Thoracic aorta (tissue), 2 donors: ENCODE measurements around the gene HADHA. TPM values are rescaled to one million over a fixed set of nuclear protein-coding genes. Genes with fewer than 3 reads are reported as not detected.

Source experiments
- ATAC-seq: fragments of 150-250 bp; one replicate; pipeline ENCODE4 v1.8.0; 2017; ENCODE audit warnings: low read depth; ENCODE audit not compliant: insufficient number of reproducible peaks, low FRiP score
- DNase-seq: peaks from one replicate; pipeline ENCODE4 v3.0.0-alpha.2; 2020; ENCODE audit warnings: low spot score
- H3K27ac ChIP-seq, 2 donors: fragments of 200-600 bp; sonication (generic); 1 replicate in 1 of 2; 2 replicates in 1 of 2; pipeline ENCODE4 v1.5.1; 2016; ENCODE audit warnings: mild to moderate bottlenecking in 2 of 2, moderate library complexity in 2 of 2
- H3K27me3 ChIP-seq: fragments of 200-600 bp; sonication (generic); replicated peaks from 2 replicates; pipeline ENCODE4 v1.6.0; 2016; ENCODE audit warnings: mild to moderate bottlenecking; ENCODE audit not compliant: insufficient read depth
- H3K36me3 ChIP-seq: fragments of 200-600 bp; sonication (generic); one replicate; pipeline ENCODE4 v1.5.1; 2016
- H3K4me1 ChIP-seq, 2 donors: fragments of 200-600 bp; sonication (generic); 1 replicate in 1 of 2; 2 replicates in 1 of 2; pipeline versions ENCODE4 v1.5.1 to v1.6.0; 2016; ENCODE audit warnings: low read depth in 2 of 2, mild to moderate bottlenecking in 1 of 2; ENCODE audit not compliant: control insufficient read depth in 1 of 2
- H3K4me3 ChIP-seq: fragments of 200-600 bp; sonication (generic); 2 replicates; pipeline ENCODE4 v1.5.1; 2016; ENCODE audit warnings: mild to moderate bottlenecking
- H3K9me3 ChIP-seq: fragments of 200-600 bp; sonication (generic); 2 replicates; pipeline ENCODE4 v1.5.1; 2016
- total RNA-seq, 2 donors: library from RNA; depleted of rRNA; stranded (reverse); fragments of >200 nt; gene quantifications; one replicate each; pipeline versions ENCODE4 v1.1.0 to v1.2.3, GENCODE V29; 2016
- TF ChIP-seq, protein P1 (sequence below): fragments of 200-600 bp; sonication (generic); IDR thresholded peaks from one replicate; pipeline ENCODE4 v1.5.1; 2019; ENCODE audit warnings: antibody characterized with exemption

HADHA gene
- total RNA-seq, 2 donors from 2014 or later, result 85.6 to 88.6 TPM

DNA sequence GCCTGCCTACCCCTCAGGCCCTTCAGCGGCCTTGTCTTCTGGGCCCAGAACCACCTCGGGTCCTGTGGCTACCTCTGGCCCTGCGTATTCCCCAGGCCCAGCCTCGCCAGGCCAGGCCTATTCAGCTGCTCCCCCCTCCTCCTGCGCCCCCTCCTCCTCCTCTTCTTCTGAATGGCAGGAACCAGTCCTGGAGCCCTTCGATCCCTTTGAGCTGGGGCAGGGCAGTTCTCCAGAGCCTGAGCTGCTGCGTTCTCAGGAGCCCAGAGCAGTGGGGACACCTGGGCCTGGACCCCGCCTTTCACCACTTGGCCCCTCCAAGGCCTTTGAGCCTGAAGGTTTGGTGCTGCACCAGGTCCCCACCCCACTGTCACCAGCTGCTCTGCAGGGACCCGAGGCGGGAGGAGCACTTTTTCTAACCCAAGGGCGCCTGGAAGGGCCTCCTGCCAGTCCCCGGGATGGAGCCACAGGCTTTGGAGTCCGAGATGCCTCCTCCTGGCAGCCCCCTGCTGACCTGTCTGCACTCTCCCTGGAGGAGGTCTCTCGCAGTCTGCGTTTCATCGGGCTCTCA is 56.8 kb downstream of the HADHA start:
- no peak for DNase-seq
- H3K4me1 ChIP-seq, result peaks cover 0 to 7% of the 10 kb centered on the region in 2 donors
- H3K4me3 ChIP-seq, result no peak overlapping the region
- H3K36me3 ChIP-seq, result peaks cover 15% of the 10 kb centered on the region
- H3K27me3 ChIP-seq, result no peaks in the 10 kb centered on the region
- H3K27ac ChIP-seq, result no peak overlapping the region
- ATAC-seq, result no peak
- no peaks in the 10 kb centered on the region for H3K9me3 ChIP-seq
- TF ChIP-seq, protein P1, sequence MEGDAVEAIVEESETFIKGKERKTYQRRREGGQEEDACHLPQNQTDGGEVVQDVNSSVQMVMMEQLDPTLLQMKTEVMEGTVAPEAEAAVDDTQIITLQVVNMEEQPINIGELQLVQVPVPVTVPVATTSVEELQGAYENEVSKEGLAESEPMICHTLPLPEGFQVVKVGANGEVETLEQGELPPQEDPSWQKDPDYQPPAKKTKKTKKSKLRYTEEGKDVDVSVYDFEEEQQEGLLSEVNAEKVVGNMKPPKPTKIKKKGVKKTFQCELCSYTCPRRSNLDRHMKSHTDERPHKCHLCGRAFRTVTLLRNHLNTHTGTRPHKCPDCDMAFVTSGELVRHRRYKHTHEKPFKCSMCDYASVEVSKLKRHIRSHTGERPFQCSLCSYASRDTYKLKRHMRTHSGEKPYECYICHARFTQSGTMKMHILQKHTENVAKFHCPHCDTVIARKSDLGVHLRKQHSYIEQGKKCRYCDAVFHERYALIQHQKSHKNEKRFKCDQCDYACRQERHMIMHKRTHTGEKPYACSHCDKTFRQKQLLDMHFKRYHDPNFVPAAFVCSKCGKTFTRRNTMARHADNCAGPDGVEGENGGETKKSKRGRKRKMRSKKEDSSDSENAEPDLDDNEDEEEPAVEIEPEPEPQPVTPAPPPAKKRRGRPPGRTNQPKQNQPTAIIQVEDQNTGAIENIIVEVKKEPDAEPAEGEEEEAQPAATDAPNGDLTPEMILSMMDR, result no peak

DNA sequence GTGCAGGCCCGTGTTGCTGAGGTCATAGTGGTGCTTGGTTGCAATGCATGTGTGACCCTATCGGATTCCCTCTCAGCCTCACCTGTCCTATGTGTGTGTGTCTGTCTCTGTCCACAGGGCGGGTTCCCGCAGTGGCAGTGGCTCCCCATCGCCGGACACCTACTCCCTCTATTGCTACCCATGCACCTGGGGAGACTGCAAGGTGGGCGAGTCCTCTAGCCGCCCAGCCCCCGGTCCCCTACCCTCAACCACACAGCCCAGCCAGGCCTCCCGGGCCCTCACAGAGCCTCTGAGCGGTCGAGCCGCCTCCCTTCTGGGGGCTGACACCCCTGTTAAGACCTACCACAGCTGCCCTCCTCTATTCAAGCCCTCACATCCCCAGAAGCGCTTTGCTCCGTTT is 57.3 kb downstream of the HADHA start:
- no peak for DNase-seq
- ATAC-seq, result no peak

DNA sequence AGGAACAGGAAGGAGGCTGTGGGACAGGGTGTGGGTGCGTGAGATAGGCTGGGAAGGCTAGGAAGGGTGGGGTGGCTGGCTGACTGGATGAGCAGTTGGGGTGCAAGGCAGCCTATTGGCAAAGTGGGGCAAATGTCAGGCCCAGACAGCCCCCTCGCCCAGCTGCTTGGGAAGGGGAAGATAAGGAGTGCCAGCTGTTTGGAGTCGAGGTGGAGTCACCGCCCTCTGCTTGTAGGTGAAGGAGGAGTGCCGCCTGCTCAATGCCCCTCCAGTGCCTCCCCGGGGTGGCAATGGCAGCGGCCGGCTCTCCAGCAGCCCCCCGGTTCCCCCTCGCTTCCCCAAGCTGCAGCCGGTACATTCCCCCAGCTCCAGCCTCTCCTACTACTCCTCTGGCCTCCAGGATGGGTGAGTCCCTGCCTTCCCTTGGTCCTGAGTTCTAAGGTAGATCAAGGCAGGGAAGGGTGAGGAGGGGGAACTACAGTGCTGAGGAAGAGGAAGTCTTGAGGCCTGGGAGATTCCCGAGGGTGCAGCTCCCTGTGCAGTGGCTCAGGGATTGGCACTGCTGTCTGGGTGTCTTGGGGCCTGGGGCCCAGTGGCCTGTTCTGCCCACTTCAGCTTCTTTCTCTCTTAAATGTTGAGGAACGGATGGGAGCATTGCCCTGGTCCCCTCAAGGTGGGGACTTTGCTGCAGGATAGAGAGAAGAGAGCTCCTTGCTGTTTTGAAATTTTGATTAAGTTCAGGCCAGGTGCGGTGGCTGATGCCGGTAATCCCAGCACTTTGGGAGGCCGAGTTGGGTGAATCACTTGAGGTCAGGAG is 58.3 kb downstream of the HADHA start:
- no peaks in the 10 kb centered on the region for H3K9me3 ChIP-seq
- H3K36me3 ChIP-seq, result peaks cover 7% of the 10 kb centered on the region
- peak overlapping the region in 1 of 2 donors; percentile 64 for H3K27ac ChIP-seq
- H3K4me1 ChIP-seq, result peaks cover 0 to 7% of the 10 kb centered on the region in 2 donors
- H3K27me3 ChIP-seq, result no peaks in the 10 kb centered on the region
- TF ChIP-seq, protein P1, result no peak
- DNase-seq, result no peak
- ATAC-seq, result no peak
- H3K4me3 ChIP-seq, result no peak overlapping the region

More for the DNA sequence above, 57.3 kb downstream of the HADHA start:
- no peak overlapping the region for H3K27ac ChIP-seq
- H3K9me3 ChIP-seq, result no peaks in the 10 kb centered on the region
- H3K4me3 ChIP-seq, result no peak overlapping the region
- H3K4me1 ChIP-seq, result peaks cover 0 to 7% of the 10 kb centered on the region in 2 donors
- H3K36me3 ChIP-seq, result peaks cover 15% of the 10 kb centered on the region
- TF ChIP-seq, protein P1, result no peak
- H3K27me3 ChIP-seq, result no peaks in the 10 kb centered on the region

DNA sequence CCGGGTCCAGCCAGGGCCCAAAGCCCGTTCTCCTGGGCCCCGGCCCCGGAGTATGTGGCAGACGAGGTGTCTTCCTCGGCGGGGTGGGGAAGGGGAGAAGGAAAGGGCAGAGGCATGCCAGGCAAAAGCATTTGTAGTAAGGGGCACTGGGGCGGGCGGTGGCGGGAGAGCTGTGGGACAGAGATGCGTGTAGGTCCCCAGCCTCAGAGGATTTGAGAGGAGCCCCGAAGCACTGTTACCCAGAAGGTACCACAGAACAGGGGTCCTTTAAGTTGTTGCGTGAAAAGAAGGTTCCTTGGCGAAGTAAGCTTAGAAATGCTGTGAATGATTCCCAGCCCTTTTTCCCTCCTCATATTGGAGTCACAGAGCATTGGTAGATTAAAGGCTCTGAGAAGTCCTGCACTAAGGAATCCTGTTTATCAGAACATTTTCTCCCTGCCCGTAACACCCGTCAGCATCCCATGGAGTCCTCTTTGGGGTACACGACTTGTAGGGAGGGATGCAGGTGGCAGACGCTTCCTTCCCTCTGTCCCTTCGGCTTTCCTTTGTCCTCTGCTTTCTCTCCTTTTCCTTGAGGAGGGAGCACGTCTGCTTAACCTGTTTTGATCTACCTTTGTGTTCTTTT is 59.0 kb downstream of the HADHA start:
- Histone ChIP-seq H3K36me3 (no peaks in the 10 kb centered on the region), H3K4me1 (peaks cover 0 to 7% of the 10 kb centered on the region in 2 donors), H3K27ac (peak overlapping the region; percentile 64 to 66), H3K4me3 (peak overlapping the region; percentile 90), H3K27me3 (no peaks in the 10 kb centered on the region), H3K9me3 (no peaks in the 10 kb centered on the region)
- DNase-seq, result no peak
- TF ChIP-seq, protein P1, result no peak
- peak; percentile 2 for ATAC-seq
